ENCODE results near the gene TUBGCP6. TPM values are rescaled to one million over a fixed set of nuclear protein-coding genes. Genes with fewer than 3 reads are reported as not detected.

Gene TUBGCP6
- total RNA-seq, 1 donor from 2014 or later = 58.1 TPM

DNA sequence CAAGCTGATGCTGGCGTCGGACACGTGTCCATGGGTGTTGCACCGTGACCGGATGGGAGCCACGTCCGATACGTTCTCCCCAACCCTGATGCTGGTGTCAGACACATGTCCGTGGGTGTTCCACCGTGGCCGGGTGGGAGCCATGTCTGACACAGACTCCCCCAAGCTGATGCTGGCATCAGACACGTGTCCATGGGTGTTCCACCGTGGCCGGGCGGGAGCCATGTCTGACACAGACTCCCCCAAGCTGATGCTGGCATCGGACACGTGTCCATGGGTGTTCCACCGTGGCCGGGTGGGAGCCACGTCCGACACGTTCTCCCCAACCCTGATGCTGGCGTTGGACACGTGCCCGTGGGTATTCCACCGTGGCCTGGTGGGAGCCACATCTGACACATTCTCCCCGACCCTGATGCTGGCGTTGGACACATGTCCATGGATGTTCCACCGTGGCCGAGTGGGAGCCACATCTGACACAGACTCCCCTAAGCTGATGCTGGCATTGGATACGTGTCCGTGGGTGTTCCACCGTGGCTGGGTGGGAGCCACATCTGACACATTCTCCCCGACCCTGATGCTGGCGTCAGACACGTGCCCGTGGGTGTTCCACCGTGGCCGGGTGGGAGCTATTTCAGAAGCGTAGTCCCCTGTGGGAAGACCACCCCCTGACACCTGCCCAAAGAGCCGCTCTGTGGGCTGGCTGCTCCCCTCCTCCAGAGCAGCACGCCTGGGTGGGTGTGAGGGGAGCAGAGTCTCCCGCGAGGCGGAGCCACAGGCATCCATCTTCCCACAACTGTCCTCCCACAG is 24.0 kb downstream of the TUBGCP6 start:
- DNase-seq (ENCODE audit: low spot score in 2 of 2) = no peak
- TF ChIP-seq, protein P1, sequence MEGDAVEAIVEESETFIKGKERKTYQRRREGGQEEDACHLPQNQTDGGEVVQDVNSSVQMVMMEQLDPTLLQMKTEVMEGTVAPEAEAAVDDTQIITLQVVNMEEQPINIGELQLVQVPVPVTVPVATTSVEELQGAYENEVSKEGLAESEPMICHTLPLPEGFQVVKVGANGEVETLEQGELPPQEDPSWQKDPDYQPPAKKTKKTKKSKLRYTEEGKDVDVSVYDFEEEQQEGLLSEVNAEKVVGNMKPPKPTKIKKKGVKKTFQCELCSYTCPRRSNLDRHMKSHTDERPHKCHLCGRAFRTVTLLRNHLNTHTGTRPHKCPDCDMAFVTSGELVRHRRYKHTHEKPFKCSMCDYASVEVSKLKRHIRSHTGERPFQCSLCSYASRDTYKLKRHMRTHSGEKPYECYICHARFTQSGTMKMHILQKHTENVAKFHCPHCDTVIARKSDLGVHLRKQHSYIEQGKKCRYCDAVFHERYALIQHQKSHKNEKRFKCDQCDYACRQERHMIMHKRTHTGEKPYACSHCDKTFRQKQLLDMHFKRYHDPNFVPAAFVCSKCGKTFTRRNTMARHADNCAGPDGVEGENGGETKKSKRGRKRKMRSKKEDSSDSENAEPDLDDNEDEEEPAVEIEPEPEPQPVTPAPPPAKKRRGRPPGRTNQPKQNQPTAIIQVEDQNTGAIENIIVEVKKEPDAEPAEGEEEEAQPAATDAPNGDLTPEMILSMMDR (IDR thresholded peaks at IDR 0.05) = no peak

DNA sequence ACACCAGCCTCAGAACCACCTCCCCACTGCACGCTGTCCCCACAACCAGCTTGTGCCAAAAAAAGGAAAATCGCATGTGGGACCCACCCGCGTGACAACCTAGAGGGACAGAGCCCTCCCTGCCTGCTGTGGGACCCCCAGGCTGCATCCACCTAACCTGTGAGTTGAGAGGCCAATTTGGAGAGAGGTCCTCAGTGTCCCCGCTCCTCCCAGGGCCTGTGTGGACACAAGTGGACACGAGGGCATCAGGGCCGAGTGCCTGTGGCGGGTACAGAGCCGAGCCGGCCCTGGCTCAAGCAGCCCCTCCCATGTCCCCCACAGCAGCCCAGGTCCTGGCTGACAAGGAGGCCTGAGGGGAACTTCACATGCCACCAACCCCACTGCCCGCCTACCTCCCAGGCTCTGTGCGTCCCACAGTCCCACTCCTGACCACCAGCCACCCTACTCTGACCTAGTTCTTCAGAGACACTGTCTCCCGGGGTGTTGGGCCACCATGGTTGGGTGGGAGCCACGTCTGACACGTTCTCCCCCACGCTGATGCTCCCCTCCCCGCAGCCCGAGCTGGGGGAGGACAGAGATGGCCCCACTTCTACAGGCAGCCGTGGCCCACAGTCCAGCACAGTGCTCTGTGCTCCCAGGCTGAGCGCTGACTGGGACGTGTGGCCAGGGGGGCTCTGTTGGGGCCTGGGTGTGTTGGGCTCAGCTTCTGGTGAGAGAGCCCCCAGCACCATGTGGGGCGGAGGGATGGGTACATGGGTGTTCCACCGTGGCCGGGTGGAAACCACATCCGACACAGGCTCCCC is 24.8 kb downstream of the TUBGCP6 start:
- peaks cover 83 to 92% of the 10 kb centered on the region in 2 donors for H3K36me3 ChIP-seq
- H3K27me3 ChIP-seq = no peaks in the 10 kb centered on the region
- intact Hi-C loops (cut with DNase I) = no loop called here
- H3K27ac ChIP-seq = no peak overlapping the region
- no peak for DNase-seq (ENCODE audit: low spot score in 2 of 2)
- TF ChIP-seq, protein P1 (IDR thresholded peaks at IDR 0.05) = no peak
- no peak overlapping the region for H3K4me3 ChIP-seq
- no peaks in the 10 kb centered on the region for H3K4me1 ChIP-seq
- no peaks in the 10 kb centered on the region for H3K9me3 ChIP-seq

More for the DNA sequence above, 24.0 kb downstream of the TUBGCP6 start:
- Histone ChIP-seq H3K27me3 (no peaks in the 10 kb centered on the region), H3K27ac (no peak overlapping the region), H3K4me3 (no peak overlapping the region), H3K4me1 (no peaks in the 10 kb centered on the region), H3K9me3 (no peaks in the 10 kb centered on the region), H3K36me3 (peaks cover 87 to 94% of the 10 kb centered on the region in 2 donors)
- intact Hi-C loops (cut with DNase I) = no loop called here

DNA sequence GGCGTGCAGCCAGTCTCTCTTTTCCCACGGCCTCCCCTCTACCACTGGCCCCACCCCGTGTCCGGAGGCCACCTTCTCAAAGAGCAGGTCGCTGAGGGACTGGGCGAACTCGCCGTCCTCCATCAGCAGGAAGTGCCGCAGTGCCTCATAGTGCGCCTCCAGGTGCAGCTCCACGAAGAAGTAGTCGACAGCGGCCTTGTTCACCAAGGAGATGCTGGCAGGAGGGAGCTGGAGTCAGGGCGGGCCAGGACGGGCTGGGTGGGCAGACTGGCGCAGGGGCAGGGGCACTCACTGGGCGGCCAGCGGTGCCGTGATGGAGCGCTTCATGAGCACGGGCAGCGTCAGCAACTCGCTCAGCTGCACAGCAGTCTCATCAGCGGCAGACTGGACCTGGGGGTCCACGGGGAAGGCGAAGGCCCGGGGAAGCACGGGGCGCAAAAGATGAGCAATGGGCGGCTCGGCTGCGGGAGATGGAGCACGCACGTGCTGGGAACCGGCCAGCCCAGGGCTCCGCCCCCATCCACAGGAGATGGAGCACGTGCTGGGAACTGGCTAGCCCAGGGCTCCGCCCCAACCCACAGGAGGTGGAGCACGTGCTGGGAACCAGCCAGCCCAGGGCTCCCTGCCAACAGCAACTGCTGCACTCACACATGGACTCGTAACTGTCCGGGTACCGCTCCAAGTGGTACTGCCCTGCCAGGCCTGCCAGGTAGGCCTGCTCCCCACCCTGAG is 25.7 kb downstream of the TUBGCP6 start:
- H3K9me3 ChIP-seq = no peaks in the 10 kb centered on the region
- intact Hi-C loops (cut with DNase I) = no loop called here
- no peaks in the 10 kb centered on the region for H3K27me3 ChIP-seq
- no peaks in the 10 kb centered on the region for H3K4me1 ChIP-seq
- H3K4me3 ChIP-seq = no peak overlapping the region
- TF ChIP-seq, protein P1 (IDR thresholded peaks at IDR 0.05) = no peak
- no peak for DNase-seq (ENCODE audit: low spot score in 2 of 2)
- H3K36me3 ChIP-seq = peaks cover 77 to 88% of the 10 kb centered on the region in 2 donors
- no peak overlapping the region for H3K27ac ChIP-seq

DNA sequence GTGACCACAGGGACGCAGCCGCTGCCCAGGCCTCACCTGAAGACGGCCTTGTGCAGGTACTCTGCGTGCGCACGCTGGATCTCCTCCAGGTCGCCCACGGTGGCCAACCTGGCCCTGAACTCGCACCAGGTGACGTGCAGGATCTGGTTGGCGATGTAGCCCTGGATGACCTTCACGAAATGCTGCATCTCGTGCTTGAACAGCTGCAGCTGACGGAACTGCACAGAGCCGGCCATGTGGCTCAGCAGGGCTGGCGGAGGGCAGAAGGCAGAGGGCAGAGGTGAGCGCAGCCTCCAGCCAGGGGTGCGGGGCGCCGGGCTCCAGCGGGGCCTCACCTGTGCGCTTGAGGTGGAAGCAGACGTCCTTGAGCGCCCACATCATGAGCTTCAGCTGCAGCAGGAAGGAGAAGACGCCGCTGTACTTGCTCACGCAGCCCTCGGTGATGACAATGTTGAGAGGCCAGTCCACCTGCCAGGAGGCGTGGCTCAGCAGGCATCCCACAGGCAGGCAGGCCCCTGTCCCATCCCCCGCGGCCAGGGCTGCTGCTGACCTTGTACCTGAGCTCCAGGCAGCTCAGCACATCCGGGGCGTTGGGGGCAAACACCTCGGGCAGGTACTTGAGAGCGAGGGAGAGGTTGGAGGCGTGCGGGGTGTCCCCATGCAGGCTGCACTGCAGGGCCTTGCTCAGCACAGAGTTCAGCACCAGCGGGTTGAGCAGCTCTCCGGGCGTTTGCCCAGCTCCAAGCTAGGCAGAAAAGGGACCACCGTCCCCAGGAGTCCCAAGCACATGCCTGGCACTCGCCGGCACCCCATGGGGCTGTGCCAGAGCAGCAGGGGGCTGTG is 26.4 kb downstream of the TUBGCP6 start:
- Histone ChIP-seq H3K9me3 (no peaks in the 10 kb centered on the region), H3K4me1 (no peaks in the 10 kb centered on the region), H3K36me3 (peaks cover 70 to 84% of the 10 kb centered on the region in 2 donors), H3K27me3 (no peaks in the 10 kb centered on the region), H3K4me3 (no peak overlapping the region), H3K27ac (no peak overlapping the region)
- intact Hi-C loops (cut with DNase I) = no loop called here
- TF ChIP-seq, protein P1 (IDR thresholded peaks at IDR 0.05) = no peak
- no peak for DNase-seq (ENCODE audit: low spot score in 2 of 2)

Data from ascending aorta (tissue), 2 donors.